IPS DF 6.9 (cell line): ENCODE data around the gene PDLIM1.
A peak's percentile ranks its signal among the peaks of the same experiment; 100 is the strongest.

Experiments
- DNase-seq: peaks from one replicate; pipeline ENCODE4 v3.0.0-alpha.2; 2013; ENCODE audit warnings: low read depth, low spot score
- H3K27ac ChIP-seq: one replicate; pipeline ENCODE4 v1.5.1; 2013; ENCODE audit warnings: low read length, control low read depth
- H3K27me3 ChIP-seq: 2 replicates; pipeline ENCODE4 v1.6.1; 2013; ENCODE audit warnings: mild to moderate bottlenecking, low read length; ENCODE audit not compliant: control insufficient read depth, insufficient read depth
- H3K36me3 ChIP-seq: 2 replicates; pipeline ENCODE4 v1.6.1; 2013; ENCODE audit warnings: low read length; ENCODE audit not compliant: control insufficient read depth, insufficient read depth
- H3K4me1 ChIP-seq: 2 replicates; pipeline ENCODE4 v1.6.1; 2013; ENCODE audit warnings: low read length; ENCODE audit not compliant: control insufficient read depth, insufficient read depth
- H3K4me3 ChIP-seq: 2 replicates; pipeline ENCODE4 v1.5.1; 2013; ENCODE audit warnings: mild to moderate bottlenecking, low read length
- H3K9me3 ChIP-seq: 2 replicates; pipeline ENCODE4 v1.6.1; 2013; ENCODE audit warnings: low read length, inconsistent platforms; ENCODE audit not compliant: control insufficient read depth, insufficient read depth
- WGBS: extraction: QIAGEN DNeasy Blood & Tissue Kit; methylation state at CpG from one replicate; pipeline ENCODE4 v1.1.7; 2013; ENCODE audit warnings: mixed read lengths, missing lambda C conversion rate; ENCODE audit not compliant: insufficient read length, insufficient coverage; 5-methylcytosine and 5-hydroxymethylcytosine counted together

PDLIM1 gene

GRCh38 chr10:95290461-95291364, at the start of gene PDLIM1:
Gene PDLIM1 (minus strand): TSS chr10:95291003. CDS start chr10:95290915, 88 bp downstream.
- WGBS: no CpG with 5 or more reads among the region's 119 CpGs
- H3K4me3 ChIP-seq: peak within 1 kb of the TSS; percentile 85
- H3K9me3 ChIP-seq: no peaks in the 10 kb centered on the region
- no peaks in the 10 kb centered on the region; the same call in 1 of the 2 replicates for H3K27me3 ChIP-seq
- no peaks in the 10 kb centered on the region for H3K36me3 ChIP-seq
- H3K27ac ChIP-seq: no peak within 1 kb of the TSS
- DNase-seq: no peak
- peaks cover 11% of the 10 kb centered on the region; the same call in 1 of the 2 replicates for H3K4me1 ChIP-seq

GRCh38 chr10:95339863-95340262, 49.1 kb upstream of the PDLIM1 start:
- no CpG with 5 or more reads among the region's 1 CpG for WGBS
- H3K36me3 ChIP-seq: no peaks in the 10 kb centered on the region

GRCh38 chr10:95337423-95338160, 46.8 kb upstream of the PDLIM1 start:
- no peak for DNase-seq
- no peaks in the 10 kb centered on the region for H3K36me3 ChIP-seq
- H3K4me1 ChIP-seq: no peaks in the 10 kb centered on the region
- no peak overlapping the region for H3K27ac ChIP-seq
- no peaks in the 10 kb centered on the region for H3K27me3 ChIP-seq
- H3K4me3 ChIP-seq: no peak overlapping the region
- WGBS: no CpG with 5 or more reads among the region's 10 CpGs
- H3K9me3 ChIP-seq: no peaks in the 10 kb centered on the region

More at GRCh38 chr10:95339863-95340262, 49.1 kb upstream of the PDLIM1 start:
- Histone ChIP-seq H3K9me3 (no peaks in the 10 kb centered on the region), H3K27me3 (no peaks in the 10 kb centered on the region), H3K27ac (no peak overlapping the region), H3K4me3 (no peak overlapping the region), H3K4me1 (no peaks in the 10 kb centered on the region)
- no peak for DNase-seq

- H3K9me3 ChIP-seq: no peaks in the 10 kb centered on the region
- H3K36me3 ChIP-seq: no peaks in the 10 kb centered on the region
- WGBS: no CpG with 5 or more reads among the region's 9 CpGs
- H3K27ac ChIP-seq: no peak overlapping the region
- H3K4me1 ChIP-seq: no peaks in the 10 kb centered on the region
- no peaks in the 10 kb centered on the region for H3K27me3 ChIP-seq
- H3K4me3 ChIP-seq: no peak overlapping the region
- no peak for DNase-seq
Measured at GRCh38 chr10:95336702-95337101, 45.9 kb upstream of the PDLIM1 start.

- Histone ChIP-seq H3K4me1 (no peaks in the 10 kb centered on the region), H3K9me3 (no peaks in the 10 kb centered on the region), H3K36me3 (no peaks in the 10 kb centered on the region), H3K27me3 (no peaks in the 10 kb centered on the region), H3K27ac (no peak overlapping the region), H3K4me3 (no peak overlapping the region)
- no CpG with 5 or more reads among the region's 19 CpGs for WGBS
- DNase-seq: no peak
Measured at GRCh38 chr10:95335933-95336699, 45.3 kb upstream of the PDLIM1 start.

- Histone ChIP-seq H3K4me1 (no peaks in the 10 kb centered on the region), H3K36me3 (no peaks in the 10 kb centered on the region), H3K27me3 (no peaks in the 10 kb centered on the region), H3K9me3 (no peaks in the 10 kb centered on the region), H3K4me3 (no peak overlapping the region), H3K27ac (no peak overlapping the region)
- DNase-seq: no peak
- WGBS: no CpG with 5 or more reads among the region's 3 CpGs
Measured at GRCh38 chr10:95334805-95335144, 44.0 kb upstream of the PDLIM1 start.

GRCh38 chr10:95333997-95334804, 43.4 kb upstream of the PDLIM1 start:
- Histone ChIP-seq H3K9me3 (no peaks in the 10 kb centered on the region), H3K36me3 (no peaks in the 10 kb centered on the region), H3K27ac (no peak overlapping the region), H3K4me1 (no peaks in the 10 kb centered on the region), H3K27me3 (no peaks in the 10 kb centered on the region), H3K4me3 (no peak overlapping the region)
- no peak for DNase-seq
- no CpG with 5 or more reads among the region's 12 CpGs for WGBS

- Histone ChIP-seq H3K4me3 (no peak overlapping the region), H3K9me3 (no peaks in the 10 kb centered on the region), H3K36me3 (no peaks in the 10 kb centered on the region), H3K27me3 (no peaks in the 10 kb centered on the region), H3K4me1 (no peaks in the 10 kb centered on the region), H3K27ac (no peak overlapping the region)
- no peak for DNase-seq
- no CpG with 5 or more reads among the region's 4 CpGs for WGBS
Measured at GRCh38 chr10:95332666-95333249, 42.0 kb upstream of the PDLIM1 start.

GRCh38 chr10:95331596-95332130, 40.9 kb upstream of the PDLIM1 start:
- H3K27me3 ChIP-seq: no peaks in the 10 kb centered on the region
- no peak overlapping the region for H3K4me3 ChIP-seq
- H3K4me1 ChIP-seq: no peaks in the 10 kb centered on the region
- WGBS: no CpG with 5 or more reads among the region's 3 CpGs
- no peaks in the 10 kb centered on the region for H3K9me3 ChIP-seq
- DNase-seq: no peak
- H3K36me3 ChIP-seq: no peaks in the 10 kb centered on the region
- no peak overlapping the region for H3K27ac ChIP-seq
